ENCODE measurements around the gene ARID1B. TPM values are rescaled to one million over a fixed set of nuclear protein-coding genes. Genes with fewer than 3 reads are reported as not detected.

ARID1B gene
- total RNA-seq, 2 donors from 2014 or later = 65.1 to 99.4 TPM

DNA sequence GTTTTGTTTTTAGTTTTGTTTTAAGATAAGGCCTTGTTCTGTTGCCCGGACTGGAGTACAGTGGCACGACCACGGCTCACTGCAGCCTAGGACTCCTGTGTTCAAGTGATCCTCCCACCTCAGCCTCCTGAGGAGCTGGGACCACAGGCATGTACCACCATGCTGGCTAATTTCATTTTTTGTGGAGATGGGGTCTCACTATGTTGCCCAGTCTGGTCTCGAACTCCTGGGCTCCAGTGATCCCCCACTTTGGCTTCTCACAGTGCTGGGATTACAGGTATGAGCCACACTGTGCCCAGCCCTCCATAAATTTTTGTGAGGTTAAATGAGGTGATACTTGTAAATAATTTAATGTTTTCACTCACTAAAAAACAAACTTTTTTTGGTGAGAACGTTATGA, 76.6 kb downstream of the ARID1B start:
- intact Hi-C loops (cut with DNase I) = no loop called here
- H3K27ac ChIP-seq = no peak overlapping the region
- TF ChIP-seq POLR2A (IDR thresholded peaks at IDR 0.05) (no peak), POLR2AphosphoS5 (IDR thresholded peaks at IDR 0.05) (no peak), CTCF (IDR thresholded peaks at IDR 0.05) (no peak)
- no peaks in the 10 kb centered on the region for H3K36me3 ChIP-seq
- no peak for DNase-seq (ENCODE audit: low spot score)
- H3K27me3 ChIP-seq (replicated peaks; ENCODE audit: insufficient read depth) = no peaks in the 10 kb centered on the region
- H3K9me3 ChIP-seq = no peaks in the 10 kb centered on the region
- no peak overlapping the region for H3K4me3 ChIP-seq
- WGBS = 82% methylated on average over 5 of the region's 5 CpGs
- H3K4me1 ChIP-seq (replicated peaks) = peaks cover 6% of the 10 kb centered on the region

DNA sequence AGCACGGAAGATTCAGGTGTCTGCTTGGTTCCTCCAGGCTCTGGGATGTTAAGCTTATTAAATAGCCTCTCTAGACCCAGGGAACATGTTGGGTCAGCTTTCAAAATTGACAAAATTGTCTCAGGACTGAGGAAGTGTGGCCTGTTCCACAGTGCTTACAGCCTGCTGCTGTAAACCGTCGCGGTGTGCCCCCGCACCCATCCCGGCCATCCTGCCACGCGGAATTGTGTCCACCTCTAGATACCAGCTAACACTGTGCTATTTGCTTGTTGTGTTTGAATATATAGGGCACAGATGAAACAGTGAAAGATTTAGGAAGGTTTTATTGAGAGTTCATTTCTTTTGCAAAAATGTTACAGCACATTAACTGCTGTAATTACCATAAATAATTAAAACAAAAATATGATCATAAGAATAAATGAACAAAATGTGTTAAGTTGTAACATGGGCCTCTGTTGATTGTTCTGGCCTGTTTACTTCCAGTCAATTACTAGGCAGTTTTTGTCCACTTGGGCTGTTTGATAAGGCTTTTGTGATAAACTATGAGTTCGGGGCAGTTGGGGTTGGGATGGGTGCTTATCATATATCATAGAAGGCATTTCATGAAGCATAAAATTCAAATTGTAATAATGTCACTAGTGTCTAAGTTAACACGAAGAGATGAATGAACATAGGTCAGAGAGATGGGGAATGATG, 77.4 kb downstream of the ARID1B start:
- Histone ChIP-seq H3K27me3 (replicated peaks; ENCODE audit: insufficient read depth) (no peaks in the 10 kb centered on the region), H3K36me3 (no peaks in the 10 kb centered on the region), H3K4me1 (replicated peaks) (peaks cover 6% of the 10 kb centered on the region), H3K27ac (no peak overlapping the region), H3K4me3 (no peak overlapping the region), H3K9me3 (no peaks in the 10 kb centered on the region)
- TF ChIP-seq CTCF (IDR thresholded peaks at IDR 0.05) (no peak), POLR2A (IDR thresholded peaks at IDR 0.05) (no peak), POLR2AphosphoS5 (IDR thresholded peaks at IDR 0.05) (no peak)
- intact Hi-C loops (cut with DNase I) = no loop called here
- no peak for DNase-seq (ENCODE audit: low spot score)
- WGBS = 93% methylated on average over 10 of the region's 10 CpGs

- no peaks in the 10 kb centered on the region for H3K27me3 ChIP-seq (replicated peaks; ENCODE audit: insufficient read depth)
- H3K36me3 ChIP-seq = no peaks in the 10 kb centered on the region
- no peak overlapping the region for H3K4me3 ChIP-seq
- H3K9me3 ChIP-seq = no peaks in the 10 kb centered on the region
- TF ChIP-seq POLR2AphosphoS5 (IDR thresholded peaks at IDR 0.05) = no peak
- TF ChIP-seq CTCF (IDR thresholded peaks at IDR 0.05) = no peak
- no peak for TF ChIP-seq POLR2A (IDR thresholded peaks at IDR 0.05)
- no peak for DNase-seq (ENCODE audit: low spot score)
- no peaks in the 10 kb centered on the region for H3K4me1 ChIP-seq (replicated peaks)
- no peak overlapping the region for H3K27ac ChIP-seq
- intact Hi-C loops (cut with DNase I) = no loop called here
- 90% methylated on average over 2 of the region's 2 CpGs for WGBS
Observed at GRCh38 chr6:156857573-156857972, 80.4 kb downstream of the ARID1B start.

DNA sequence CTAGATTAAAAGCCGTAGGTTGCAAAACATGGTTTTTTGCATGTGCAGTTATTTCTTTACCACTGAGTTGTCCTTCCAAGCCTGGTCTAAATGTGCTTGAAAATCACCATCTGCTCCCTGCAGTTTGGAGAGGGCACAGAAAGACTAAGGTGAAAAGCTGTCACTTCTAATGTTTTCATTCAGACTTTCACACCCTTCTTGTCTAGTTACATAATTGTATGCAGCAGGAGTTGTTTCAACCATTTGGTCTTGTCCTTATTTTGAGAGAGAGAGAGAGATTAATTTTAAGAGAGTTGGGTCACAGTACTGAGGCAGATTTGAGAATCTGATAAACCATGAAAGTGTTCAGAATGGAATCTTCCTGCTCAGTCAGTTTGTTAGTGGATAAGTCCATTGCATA, 82.5 kb downstream of the ARID1B start:
- Histone ChIP-seq H3K27me3 (replicated peaks; ENCODE audit: insufficient read depth) (no peaks in the 10 kb centered on the region), H3K9me3 (no peaks in the 10 kb centered on the region), H3K36me3 (no peaks in the 10 kb centered on the region), H3K4me1 (replicated peaks) (no peaks in the 10 kb centered on the region), H3K27ac (no peak overlapping the region), H3K4me3 (no peak overlapping the region)
- WGBS = 94% methylated on average over 1 of the region's 1 CpG
- TF ChIP-seq POLR2AphosphoS5 (IDR thresholded peaks at IDR 0.05) (no peak), CTCF (IDR thresholded peaks at IDR 0.05) (no peak), POLR2A (IDR thresholded peaks at IDR 0.05) (no peak)
- intact Hi-C loops (cut with DNase I) = no loop called here
- no peak for DNase-seq (ENCODE audit: low spot score)

GRCh38 chr6:156862711-156863110, 85.5 kb downstream of the ARID1B start:
- H3K27me3 ChIP-seq (replicated peaks; ENCODE audit: insufficient read depth) = no peaks in the 10 kb centered on the region
- H3K4me1 ChIP-seq (replicated peaks) = no peaks in the 10 kb centered on the region
- TF ChIP-seq POLR2AphosphoS5 (IDR thresholded peaks at IDR 0.05) (no peak), POLR2A (IDR thresholded peaks at IDR 0.05) (no peak), CTCF (IDR thresholded peaks at IDR 0.05) (no peak)
- H3K9me3 ChIP-seq = no peaks in the 10 kb centered on the region
- no peaks in the 10 kb centered on the region for H3K36me3 ChIP-seq
- intact Hi-C loops (cut with DNase I) = no loop called here
- H3K4me3 ChIP-seq = no peak overlapping the region
- H3K27ac ChIP-seq = no peak overlapping the region
- WGBS = 96% methylated on average over 7 of the region's 7 CpGs
- DNase-seq (ENCODE audit: low spot score) = no peak

Data from prostate gland (tissue), 2 donors.